Aorta (tissue), 5 donors: ENCODE results near the gene FAM98C. TPM values are rescaled to one million over a fixed set of nuclear protein-coding genes. Genes with fewer than 3 reads are reported as not detected.
"Not testable (repeated sequence)": the region's sequence is repeated elsewhere in the genome, so short reads cannot be mapped to it uniquely, and the experiment has no call there.

Experiments used
- ATAC-seq: fragments of 200-7000 bp; cut with Tn5 transposase; one replicate; pipeline ENCODE4 v1.9.1; 2022; ENCODE audit warnings: moderate library complexity; ENCODE audit not compliant: low FRiP score
- DNase-seq, 2 donors: peaks; one replicate each; pipeline ENCODE4 v3.0.0-alpha.2; 2020
- H3K27ac ChIP-seq, 2 donors: one replicate each; pipeline ENCODE4 v1.5.1; 2013; ENCODE audit warnings: low read length in 2 of 2, mild to moderate bottlenecking in 2 of 2, moderate library complexity in 2 of 2, control low read depth in 1 of 2, inconsistent platforms in 1 of 2, low read depth in 1 of 2
- H3K27me3 ChIP-seq, 2 donors: one replicate each; pipeline ENCODE4 v1.6.1; 2013; ENCODE audit warnings: control low read depth in 1 of 2, low read length in 1 of 2, mild to moderate bottlenecking in 1 of 2, moderate library complexity in 1 of 2; ENCODE audit not compliant: insufficient read depth in 2 of 2, control insufficient read depth in 1 of 2
- H3K36me3 ChIP-seq, 2 donors: one replicate each; pipeline ENCODE4 v1.6.1; 2013; ENCODE audit warnings: control low read depth in 1 of 2, low read length in 1 of 2, mild to moderate bottlenecking in 1 of 2; ENCODE audit not compliant: insufficient read depth in 2 of 2, control insufficient read depth in 1 of 2
- H3K4me1 ChIP-seq, 2 donors: one replicate each; pipeline ENCODE4 v1.6.1; 2013; ENCODE audit warnings: low read length in 2 of 2, control low read depth in 1 of 2, mild to moderate bottlenecking in 1 of 2, moderate library complexity in 1 of 2; ENCODE audit not compliant: insufficient read depth in 2 of 2, control insufficient read depth in 1 of 2
- H3K4me3 ChIP-seq, 2 donors: one replicate each; pipeline ENCODE4 v1.5.1; 2013; ENCODE audit warnings: low read length in 2 of 2, control low read depth in 1 of 2, mild to moderate bottlenecking in 1 of 2
- H3K9me3 ChIP-seq: one replicate; pipeline ENCODE4 v1.6.1; 2013; ENCODE audit warnings: mild to moderate bottlenecking, low read length; ENCODE audit not compliant: control insufficient read depth
- WGBS, 2 donors: extraction: QIAGEN DNeasy Blood & Tissue Kit; methylation state at CpG; one replicate each; pipeline ENCODE4 v1.1.7; 2013; 5-methylcytosine and 5-hydroxymethylcytosine counted together
- intact Hi-C, 2 donors: fragments of 100-400 bp; cut with DNase I; formaldehyde crosslinking; loops; one replicate each; pipeline versions ENCODE4 v1.14.2 to v1.15.0; 2022
- polyA plus RNA-seq, 2 donors: library from polyadenylated mRNA; stranded (reverse); fragments of 200-250 nt; gene quantifications; one replicate each; pipeline ENCODE4 v1.2.3, GENCODE V29; 2013
- total RNA-seq, 2 donors: library from RNA; stranded (reverse); fragmentation: NEBNext Ultra II Directional; extraction: Animal tissue kit (Norgen Biotek cat#: 25700); gene quantifications; one replicate each; pipeline ENCODE4 v1.2.1, GENCODE V29; 2021
- donor health status: healthy with polysubstance abuse.
- donor health status: Bipolar disorder and iron deficiency.
- donor health status: DM: no; HTN: no; CAD: no.
- donor health status: DM: no; HTN: no; CAD: no.
- donor health status: DM: yes; HTN: yes; CAD: no.

The FAM98C gene
- total and polyA plus RNA-seq, 4 donors, result 10.3 to 32.0 (median 17.1) TPM

- Histone ChIP-seq H3K27me3 (no peaks in the 10 kb centered on the region), H3K4me3 (no peak within 1 kb of the TSS), H3K27ac (no peak within 1 kb of the TSS), H3K4me1 (no peaks in the 10 kb centered on the region), H3K9me3 (no peaks in the 10 kb centered on the region), H3K36me3 (no peaks in the 10 kb centered on the region)
- intact Hi-C loops, result no loop called here
- WGBS, 2 donors, result 16 to 18% methylated on average over 17 to 20 of the region's 20 CpGs
- ATAC-seq, result peak; percentile 46
- peak in 1 of 2 donors; percentile 67 for DNase-seq
Measured at GRCh38 chr19:38425810-38426466, 23.0 kb downstream of the FAM98C start, which contains the start of gene RASGRP4. RASGRP4 (minus strand) TSS chr19:38426219; CDS start chr19:38426091, 128 bp downstream.

DNA sequence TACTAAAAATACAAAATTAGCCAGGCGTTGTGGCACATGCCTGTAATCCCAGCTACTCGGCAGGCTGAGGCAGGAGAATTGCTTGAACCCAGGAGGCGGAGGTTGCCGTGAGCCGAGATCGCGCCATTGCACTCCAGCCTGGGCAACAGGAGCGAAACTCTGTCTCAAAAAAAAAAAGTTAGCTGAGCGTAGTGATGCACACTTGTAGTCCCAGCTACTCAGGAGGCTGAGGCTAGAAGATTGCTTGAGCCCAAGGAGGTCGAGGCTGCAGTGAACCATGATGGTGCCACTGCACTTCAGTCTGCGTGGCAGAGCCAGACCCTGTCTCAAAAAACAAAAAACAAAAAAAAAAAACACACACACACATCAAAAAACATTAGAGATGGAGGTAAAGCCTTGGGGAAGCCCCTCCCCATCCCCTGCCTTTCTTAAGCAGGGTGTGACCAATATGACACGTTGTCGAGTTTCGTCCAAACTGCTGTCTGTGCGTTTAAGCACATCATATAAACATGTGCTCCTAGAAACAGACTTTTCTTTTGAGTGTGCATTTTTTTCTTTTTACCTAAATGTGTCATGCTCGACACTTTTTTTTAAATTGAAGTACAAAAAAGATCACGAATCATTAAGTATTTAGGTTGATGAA, 24.3 kb downstream of the FAM98C start:
- H3K27ac ChIP-seq, ATAC-seq, intact Hi-C loops, DNase-seq, H3K4me3 ChIP-seq, H3K4me1 ChIP-seq, H3K36me3 ChIP-seq, H3K9me3 ChIP-seq, H3K27me3 ChIP-seq: not testable (repeated sequence)
- WGBS, 2 donors, result 66 to 68% methylated on average over 17 of the region's 17 CpGs

- Histone ChIP-seq H3K27me3 (no peaks in the 10 kb centered on the region), H3K9me3 (no peaks in the 10 kb centered on the region), H3K27ac (no peak overlapping the region), H3K4me1 (no peaks in the 10 kb centered on the region), H3K36me3 (no peaks in the 10 kb centered on the region), H3K4me3 (no peak overlapping the region)
- ATAC-seq, result no peak
- 44 to 52% methylated on average over 14 of the region's 14 CpGs for WGBS, 2 donors
- DNase-seq, result no peak
- intact Hi-C loops, result no loop called here
Measured at GRCh38 chr19:38429055-38429810, 26.3 kb downstream of the FAM98C start.

DNA sequence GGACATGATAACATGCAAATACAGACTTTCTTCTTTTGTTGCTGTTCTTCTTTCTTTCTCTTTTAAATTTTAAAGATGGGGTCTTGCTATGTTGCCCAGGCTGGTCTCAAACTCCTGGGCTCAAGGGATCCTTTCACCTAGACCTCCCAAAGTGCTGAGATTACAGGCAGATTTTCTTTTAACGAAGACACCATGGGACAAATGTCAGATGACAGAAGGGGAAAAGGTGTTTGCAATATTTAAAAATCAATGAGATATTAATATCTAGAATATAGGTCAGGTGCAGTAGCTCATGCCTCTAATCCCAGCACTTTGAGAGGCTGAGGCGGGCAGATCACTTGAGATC, 26.9 kb downstream of the FAM98C start:
- ATAC-seq (no peak), DNase-seq (no peak)
- 66 to 81% methylated on average over 2 of the region's 2 CpGs for WGBS, 2 donors
- intact Hi-C loops, result no loop called here
- H3K27ac ChIP-seq, result no peak overlapping the region
- no peaks in the 10 kb centered on the region for H3K36me3 ChIP-seq
- H3K4me1 ChIP-seq, result no peaks in the 10 kb centered on the region
- no peaks in the 10 kb centered on the region for H3K27me3 ChIP-seq
- H3K4me3 ChIP-seq, result no peak overlapping the region
- H3K9me3 ChIP-seq, result no peaks in the 10 kb centered on the region

GRCh38 chr19:38430931-38431330, 28.0 kb downstream of the FAM98C start:
- no peak for DNase-seq
- 78 to 81% methylated on average over 7 of the region's 7 CpGs for WGBS, 2 donors
- no peak overlapping the region for H3K27ac ChIP-seq
- no peaks in the 10 kb centered on the region for H3K4me1 ChIP-seq
- H3K9me3 ChIP-seq, result no peaks in the 10 kb centered on the region
- no peaks in the 10 kb centered on the region for H3K36me3 ChIP-seq
- H3K4me3 ChIP-seq, result no peak overlapping the region
- ATAC-seq, result no peak
- intact Hi-C loops, result no loop called here
- H3K27me3 ChIP-seq, result no peaks in the 10 kb centered on the region

DNA sequence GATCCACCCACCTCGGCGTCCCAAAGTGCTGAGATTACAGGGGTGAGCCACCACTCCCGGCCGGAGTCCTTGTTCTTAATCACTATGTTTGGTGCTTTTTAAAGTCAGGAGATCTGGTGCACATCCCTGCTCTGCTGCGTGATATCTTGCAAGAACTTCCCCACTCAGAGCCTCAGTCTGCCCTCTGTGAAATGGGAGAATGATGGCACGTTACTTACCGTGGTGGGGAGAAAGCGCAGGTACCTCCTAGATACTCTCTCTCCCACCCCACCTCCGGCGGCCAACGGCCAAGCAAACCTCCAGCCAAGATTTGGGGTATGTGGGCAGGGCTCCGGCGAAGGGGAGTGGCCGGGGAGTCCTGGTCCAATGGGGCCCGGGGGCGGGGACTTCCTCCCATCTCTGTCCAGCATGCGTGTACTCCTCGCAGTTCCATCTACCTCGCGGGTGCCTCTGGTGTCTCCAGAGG, 30.4 kb downstream of the FAM98C start, which contains the start of gene RYR1:
Gene RYR1, plus strand, starts transcription at position 424 of the 466 bp plus-strand sequence. CDS start 139 bp downstream, outside the sequence.
- H3K4me1 ChIP-seq, result no peaks in the 10 kb centered on the region
- H3K27me3 ChIP-seq, result no peaks in the 10 kb centered on the region
- ATAC-seq (peak; percentile 62), DNase-seq (peak; percentile 81 to 86)
- H3K4me3 ChIP-seq, result no peak within 1 kb of the TSS
- H3K27ac ChIP-seq, result no peak within 1 kb of the TSS
- no peaks in the 10 kb centered on the region for H3K36me3 ChIP-seq
- no peaks in the 10 kb centered on the region for H3K9me3 ChIP-seq
- intact Hi-C loops, result no loop called here
- 10 to 14% methylated on average over 20 of the region's 20 CpGs for WGBS, 2 donors

DNA sequence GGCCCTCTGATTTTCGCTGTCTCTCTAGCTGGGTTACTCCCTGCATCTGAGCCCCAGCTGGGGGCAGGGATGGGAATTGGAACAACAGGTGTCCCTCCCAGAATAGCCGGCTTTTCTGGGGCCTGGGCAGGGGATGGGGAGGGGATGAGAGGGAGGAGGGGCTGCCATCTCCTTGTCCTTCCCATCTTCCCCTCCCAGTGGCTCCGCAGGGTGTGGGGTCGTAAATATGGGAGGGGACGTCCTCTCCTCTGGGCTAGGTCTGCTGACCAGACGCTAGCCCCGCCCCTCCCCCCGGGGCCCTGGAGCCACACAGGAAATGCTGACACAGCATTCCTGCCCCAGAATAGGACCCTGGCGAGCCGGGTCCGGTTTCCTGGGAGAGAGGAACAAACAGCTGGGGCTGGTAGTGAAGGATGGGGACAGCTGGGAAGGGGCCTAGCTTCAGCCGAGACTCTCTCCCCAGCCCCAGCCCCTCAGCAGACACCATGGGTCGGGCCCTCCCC, 31.7 kb downstream of the FAM98C start:
- no peak overlapping the region for H3K4me3 ChIP-seq
- DNase-seq (peak in 1 of 2 donors; percentile 64), ATAC-seq (peak; percentile 50)
- H3K4me1 ChIP-seq, result no peaks in the 10 kb centered on the region
- intact Hi-C loops, result no loop called here
- no peaks in the 10 kb centered on the region for H3K27me3 ChIP-seq
- 6 to 8% methylated on average over 13 of the region's 13 CpGs for WGBS, 2 donors
- H3K36me3 ChIP-seq, result no peaks in the 10 kb centered on the region
- no peak overlapping the region for H3K27ac ChIP-seq
- no peaks in the 10 kb centered on the region for H3K9me3 ChIP-seq

GRCh38 chr19:38437295-38437694, 34.4 kb downstream of the FAM98C start:
- no peak overlapping the region for H3K27ac ChIP-seq
- WGBS, 2 donors, result 89 to 92% methylated on average over 6 of the region's 6 CpGs
- H3K4me3 ChIP-seq, result no peak overlapping the region
- no peaks in the 10 kb centered on the region for H3K4me1 ChIP-seq
- no peak for DNase-seq
- H3K27me3 ChIP-seq, result no peaks in the 10 kb centered on the region
- no peaks in the 10 kb centered on the region for H3K36me3 ChIP-seq
- H3K9me3 ChIP-seq, result no peaks in the 10 kb centered on the region
- intact Hi-C loops, result no loop called here
- no peak for ATAC-seq
